Coronary artery (tissue), 2 donors: ENCODE results near the gene CHST9.

Source experiments
- DNase-seq: peaks from one replicate; pipeline ENCODE4 v3.0.0-alpha.2; 2017; ENCODE audit warnings: low spot score
- H3K27ac ChIP-seq, 2 donors: fragments of 200-600 bp; sonication (generic); one replicate each; pipeline ENCODE4 v1.5.1; 2016 to 2019
- H3K4me3 ChIP-seq: fragments of 200-600 bp; sonication (generic); 2 replicates; pipeline ENCODE4 v1.5.1; 2016; ENCODE audit warnings: mild to moderate bottlenecking, moderate library complexity
- TF ChIP-seq, protein P1 (sequence below): fragments of 200-600 bp; sonication (generic); IDR thresholded peaks from one replicate; pipeline ENCODE4 v1.5.1; 2019; ENCODE audit warnings: antibody characterized with exemption

The CHST9 gene

DNA sequence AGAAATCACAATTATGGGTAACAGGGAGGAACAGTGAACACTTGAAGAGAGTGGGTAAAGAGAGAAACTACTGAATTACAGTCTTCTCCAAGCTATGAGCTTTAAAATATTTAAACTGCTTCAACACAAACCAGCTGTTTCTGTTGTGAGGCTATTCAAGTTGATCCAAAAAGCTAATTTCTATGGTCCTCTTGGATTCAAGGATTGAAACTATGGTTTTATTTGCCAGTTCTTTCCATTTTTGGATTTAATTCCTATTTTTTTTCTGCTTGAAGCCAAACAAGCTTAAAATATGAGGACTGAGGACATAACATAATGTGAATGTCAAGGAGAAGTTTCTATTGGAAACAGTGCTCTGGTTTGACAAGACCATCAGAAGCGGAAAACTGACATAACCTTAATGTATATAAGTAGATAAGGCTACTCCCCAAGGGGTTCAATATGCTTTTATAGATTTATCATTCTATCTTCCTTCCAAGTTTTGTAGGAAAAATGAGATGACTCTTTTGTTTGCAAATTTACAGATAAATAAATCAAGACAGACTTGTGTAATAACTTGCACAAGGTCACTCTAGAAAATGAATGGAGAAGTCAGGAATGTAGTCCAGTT is 258.9 kb downstream of the CHST9 start:
- TF ChIP-seq, protein P1, sequence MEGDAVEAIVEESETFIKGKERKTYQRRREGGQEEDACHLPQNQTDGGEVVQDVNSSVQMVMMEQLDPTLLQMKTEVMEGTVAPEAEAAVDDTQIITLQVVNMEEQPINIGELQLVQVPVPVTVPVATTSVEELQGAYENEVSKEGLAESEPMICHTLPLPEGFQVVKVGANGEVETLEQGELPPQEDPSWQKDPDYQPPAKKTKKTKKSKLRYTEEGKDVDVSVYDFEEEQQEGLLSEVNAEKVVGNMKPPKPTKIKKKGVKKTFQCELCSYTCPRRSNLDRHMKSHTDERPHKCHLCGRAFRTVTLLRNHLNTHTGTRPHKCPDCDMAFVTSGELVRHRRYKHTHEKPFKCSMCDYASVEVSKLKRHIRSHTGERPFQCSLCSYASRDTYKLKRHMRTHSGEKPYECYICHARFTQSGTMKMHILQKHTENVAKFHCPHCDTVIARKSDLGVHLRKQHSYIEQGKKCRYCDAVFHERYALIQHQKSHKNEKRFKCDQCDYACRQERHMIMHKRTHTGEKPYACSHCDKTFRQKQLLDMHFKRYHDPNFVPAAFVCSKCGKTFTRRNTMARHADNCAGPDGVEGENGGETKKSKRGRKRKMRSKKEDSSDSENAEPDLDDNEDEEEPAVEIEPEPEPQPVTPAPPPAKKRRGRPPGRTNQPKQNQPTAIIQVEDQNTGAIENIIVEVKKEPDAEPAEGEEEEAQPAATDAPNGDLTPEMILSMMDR: no peak
- no peak for DNase-seq
- Histone ChIP-seq H3K4me3 (no peak overlapping the region), H3K27ac (no peak overlapping the region)

DNA sequence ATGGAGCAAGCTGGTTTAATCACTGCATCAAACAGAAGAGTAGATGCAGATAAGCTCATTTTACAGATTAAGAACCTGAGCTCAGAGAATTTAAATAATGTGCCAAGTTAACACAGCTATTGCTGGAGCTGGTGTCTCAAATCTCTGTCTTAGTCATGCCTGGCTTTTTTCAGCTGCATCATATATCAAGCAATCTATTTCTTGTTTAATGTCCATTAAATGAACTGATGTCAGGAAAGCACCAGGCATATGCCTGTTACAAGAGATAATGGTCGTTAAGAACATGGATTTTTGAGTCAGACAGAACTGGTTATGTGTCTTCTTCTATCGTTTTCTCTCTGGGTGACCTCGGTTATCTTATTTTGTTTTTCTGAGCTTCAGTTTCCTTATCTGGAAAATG is 259.8 kb downstream of the CHST9 start:
- TF ChIP-seq, protein P1: no peak
- DNase-seq: no peak
- Histone ChIP-seq H3K4me3 (no peak overlapping the region), H3K27ac (no peak overlapping the region)

DNA sequence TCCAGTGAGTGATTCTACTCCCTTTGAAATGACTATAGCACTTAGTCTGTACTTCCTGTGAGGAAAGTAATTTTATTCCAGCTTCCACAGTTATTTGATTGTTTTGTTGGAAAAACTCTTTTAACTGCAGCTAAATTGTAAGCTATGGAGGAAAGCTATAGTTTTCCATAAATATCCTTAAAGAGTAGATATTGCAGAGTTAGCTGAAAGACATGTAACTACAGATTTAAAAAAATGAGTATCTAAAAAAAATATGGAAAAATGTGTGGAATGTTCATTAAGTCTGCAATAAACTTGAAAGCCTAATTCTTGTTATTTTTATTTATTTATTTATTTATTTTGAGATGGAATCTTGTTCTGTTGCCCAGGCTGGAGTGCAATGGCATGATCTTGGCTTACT is 262.8 kb downstream of the CHST9 start:
- DNase-seq: no peak
- H3K27ac ChIP-seq: no peak overlapping the region
- H3K4me3 ChIP-seq: no peak overlapping the region
- TF ChIP-seq, protein P1: no peak

DNA sequence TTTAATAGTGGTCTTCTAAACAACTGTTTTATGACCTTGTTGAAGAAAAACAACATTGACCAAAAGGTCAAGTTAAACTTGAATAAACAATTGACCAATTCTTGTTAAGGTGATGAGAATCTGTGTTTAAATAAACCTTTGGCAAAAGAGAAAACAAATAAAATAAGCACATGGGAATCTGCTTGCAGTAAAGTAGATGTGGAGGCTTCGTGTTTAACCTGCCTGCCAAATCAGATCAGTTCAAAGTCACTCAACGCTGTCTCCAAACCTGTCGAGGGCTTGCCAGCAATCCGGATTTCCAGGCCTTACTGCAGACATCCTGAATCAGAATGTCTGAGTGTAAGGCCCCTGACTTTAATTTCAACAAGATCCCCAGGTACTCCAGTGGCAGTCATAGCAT is 264.5 kb downstream of the CHST9 start:
- TF ChIP-seq, protein P1: no peak
- Histone ChIP-seq H3K27ac (no peak overlapping the region), H3K4me3 (no peak overlapping the region)
- DNase-seq: no peak

DNA sequence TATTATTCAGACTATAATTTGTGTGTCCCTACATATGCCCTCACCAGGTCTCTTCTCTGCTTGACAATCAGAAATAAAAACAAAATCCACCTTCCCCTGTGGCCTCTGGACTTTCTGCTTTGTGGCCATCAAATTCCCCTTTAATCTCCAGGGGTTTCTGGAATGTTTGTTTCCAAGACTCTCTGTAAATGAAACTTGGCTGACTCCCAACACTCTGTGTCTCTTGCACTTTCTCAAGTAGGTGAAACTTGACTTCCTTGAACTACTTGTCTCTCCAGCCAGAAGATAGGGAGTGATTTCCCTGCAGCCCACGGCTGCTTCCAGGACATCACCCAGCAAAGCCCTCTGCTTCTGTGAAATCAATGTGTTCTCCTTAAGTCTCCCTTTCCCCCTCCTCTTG is 265.5 kb downstream of the CHST9 start:
- TF ChIP-seq, protein P1: no peak
- no peak overlapping the region for H3K4me3 ChIP-seq
- DNase-seq: no peak
- no peak overlapping the region for H3K27ac ChIP-seq

DNA sequence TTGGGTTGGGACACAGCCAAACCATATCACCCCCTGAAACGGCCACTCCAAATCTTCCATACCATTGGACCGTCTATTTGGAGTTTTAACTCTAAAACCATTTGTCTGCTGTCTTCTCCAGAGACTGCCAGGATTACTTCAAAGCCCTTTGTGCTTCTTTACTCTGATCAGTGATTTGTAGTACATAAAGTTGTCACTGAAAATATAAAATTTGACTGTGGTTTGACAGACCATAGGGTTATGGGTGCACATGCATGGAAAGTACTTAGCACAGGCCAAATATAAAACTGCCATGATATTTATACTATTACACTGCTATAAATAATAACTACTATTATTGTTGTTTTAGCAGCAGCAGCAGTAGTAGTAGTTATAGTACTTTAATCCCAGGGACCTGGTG is 265.9 kb downstream of the CHST9 start:
- DNase-seq: no peak
- TF ChIP-seq, protein P1: no peak
- H3K27ac ChIP-seq: no peak overlapping the region
- no peak overlapping the region for H3K4me3 ChIP-seq

DNA sequence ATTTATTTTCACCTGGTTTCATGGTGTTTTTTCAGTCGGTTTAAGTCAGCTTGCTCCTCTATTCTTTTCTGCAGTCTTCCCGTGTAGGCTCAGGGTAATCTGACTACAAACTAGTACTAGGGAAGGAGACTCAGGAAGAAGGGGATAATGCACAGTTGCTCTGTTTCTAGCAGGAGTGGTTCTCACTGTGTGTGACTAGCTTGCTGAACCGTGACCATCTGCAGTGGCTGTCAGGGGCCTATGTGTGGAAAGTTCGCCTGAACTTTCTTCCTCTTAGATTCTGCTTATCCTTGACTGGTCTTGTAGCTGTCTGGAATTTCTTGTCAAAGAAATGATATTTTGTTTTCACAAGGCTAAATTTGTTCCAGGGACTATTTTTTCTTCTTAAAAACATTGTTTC is 273.3 kb downstream of the CHST9 start:
- no peak overlapping the region for H3K4me3 ChIP-seq
- DNase-seq: no peak
- no peak overlapping the region for H3K27ac ChIP-seq
- TF ChIP-seq, protein P1: no peak
